CD4-positive, alpha-beta T cell treated with Interferon gamma for 1 hour (primary cell): ENCODE measurements around the gene MTERF4.

Experiments
- DNase-seq: peaks from one replicate; pipeline ENCODE4 v3.0.0-alpha.2; 2020

The MTERF4 gene, protein sequence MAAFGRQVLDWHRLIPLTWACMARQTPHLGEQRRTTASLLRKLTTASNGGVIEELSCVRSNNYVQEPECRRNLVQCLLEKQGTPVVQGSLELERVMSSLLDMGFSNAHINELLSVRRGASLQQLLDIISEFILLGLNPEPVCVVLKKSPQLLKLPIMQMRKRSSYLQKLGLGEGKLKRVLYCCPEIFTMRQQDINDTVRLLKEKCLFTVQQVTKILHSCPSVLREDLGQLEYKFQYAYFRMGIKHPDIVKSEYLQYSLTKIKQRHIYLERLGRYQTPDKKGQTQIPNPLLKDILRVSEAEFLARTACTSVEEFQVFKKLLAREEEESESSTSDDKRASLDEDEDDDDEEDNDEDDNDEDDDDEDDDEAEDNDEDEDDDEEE

GRCh38 chr2:241102239-241102803, at the start of gene MTERF4:
Gene MTERF4, minus strand, starts transcription at chr2:241102287. Its CDS starts 14 bp downstream, at chr2:241102273.
- DNase-seq = peak; percentile 85

DNA sequence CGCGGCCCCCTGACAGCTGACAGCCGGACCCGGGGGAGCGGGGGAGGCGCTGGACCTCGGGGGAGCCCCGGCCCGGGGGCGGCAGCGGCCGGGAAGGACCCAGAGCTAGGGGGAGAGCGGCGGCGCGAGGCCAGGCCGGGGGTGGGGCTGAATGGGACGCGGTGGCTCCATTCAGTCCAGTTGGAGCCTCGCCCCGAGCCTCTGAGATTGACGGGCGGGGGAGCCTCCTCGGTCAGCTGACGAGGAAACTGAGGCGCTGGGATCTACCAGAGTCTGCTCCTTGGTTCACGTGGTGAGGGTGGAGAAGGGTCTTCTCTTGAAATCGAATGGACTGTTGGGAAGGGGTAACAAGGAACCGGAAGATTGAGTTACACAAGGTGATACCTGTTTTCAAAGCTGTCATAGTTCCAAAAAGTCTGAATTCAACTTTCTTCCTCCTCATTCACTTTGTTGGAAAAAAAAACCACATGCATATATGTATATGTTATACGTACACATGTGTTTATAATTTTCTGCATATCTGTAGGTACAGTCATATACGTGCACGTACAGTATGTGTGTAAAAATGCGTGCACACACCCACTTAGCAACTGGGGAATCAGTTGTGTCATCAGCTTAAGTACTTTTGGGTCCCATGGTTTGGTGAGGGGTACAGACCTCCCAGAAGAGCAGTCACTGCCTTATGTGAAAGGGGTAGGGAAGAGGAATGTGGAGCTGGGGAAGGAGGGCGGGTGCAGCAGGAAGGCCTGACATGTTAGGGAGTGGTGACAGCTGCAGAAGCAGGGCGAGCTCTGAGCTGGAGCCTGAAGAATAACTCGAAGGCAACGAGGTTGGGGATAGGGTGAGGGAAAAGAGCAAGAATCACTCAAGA, 48.8 kb upstream of the MTERF4 start:
- no peak for DNase-seq

DNA sequence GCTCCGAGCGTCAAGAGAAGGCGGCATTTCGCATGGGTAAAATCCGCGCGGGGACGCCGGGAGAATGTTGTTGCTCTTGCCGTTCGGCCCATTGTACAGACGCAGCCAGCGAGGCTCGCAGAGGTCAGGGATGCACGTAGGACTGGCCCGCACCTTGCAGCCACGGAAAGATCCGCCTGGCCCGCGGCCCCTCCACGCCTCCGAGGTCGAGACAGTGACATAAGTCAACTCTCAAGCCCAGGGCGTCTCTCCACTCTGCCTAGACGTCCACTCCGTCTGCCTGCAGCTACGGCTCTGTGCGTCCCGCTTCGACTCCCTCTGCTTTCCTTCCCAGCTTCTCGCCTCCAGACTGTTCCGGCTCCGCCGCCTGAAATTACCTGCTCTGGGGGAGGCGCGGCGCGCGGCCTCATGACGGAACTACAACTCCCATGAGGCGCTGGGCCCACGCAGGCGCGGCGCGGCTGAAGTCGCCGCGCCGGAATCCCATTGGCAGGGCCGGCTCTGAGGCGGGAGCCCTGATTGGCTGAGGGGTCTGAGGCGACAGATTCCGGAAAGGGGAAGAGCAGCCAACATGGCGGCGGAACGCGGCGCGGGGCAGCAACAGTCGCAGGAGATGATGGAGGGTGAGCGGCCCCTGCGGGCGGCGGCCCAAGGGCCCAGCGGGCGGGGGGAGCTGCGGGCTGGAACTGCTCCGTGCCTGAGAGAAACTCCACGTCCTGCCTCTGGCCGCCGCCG, 48.0 kb upstream of the MTERF4 start, which contains the start of gene PPP1R7:
Gene PPP1R7, plus strand, starts transcription at position 543 of the 735 bp plus-strand sequence. Its CDS starts 29 bp downstream, at position 572.
- peak; percentile 96 for DNase-seq

- DNase-seq = no peak
Measured at GRCh38 chr2:241149675-241149924, 47.5 kb upstream of the MTERF4 start.

DNA sequence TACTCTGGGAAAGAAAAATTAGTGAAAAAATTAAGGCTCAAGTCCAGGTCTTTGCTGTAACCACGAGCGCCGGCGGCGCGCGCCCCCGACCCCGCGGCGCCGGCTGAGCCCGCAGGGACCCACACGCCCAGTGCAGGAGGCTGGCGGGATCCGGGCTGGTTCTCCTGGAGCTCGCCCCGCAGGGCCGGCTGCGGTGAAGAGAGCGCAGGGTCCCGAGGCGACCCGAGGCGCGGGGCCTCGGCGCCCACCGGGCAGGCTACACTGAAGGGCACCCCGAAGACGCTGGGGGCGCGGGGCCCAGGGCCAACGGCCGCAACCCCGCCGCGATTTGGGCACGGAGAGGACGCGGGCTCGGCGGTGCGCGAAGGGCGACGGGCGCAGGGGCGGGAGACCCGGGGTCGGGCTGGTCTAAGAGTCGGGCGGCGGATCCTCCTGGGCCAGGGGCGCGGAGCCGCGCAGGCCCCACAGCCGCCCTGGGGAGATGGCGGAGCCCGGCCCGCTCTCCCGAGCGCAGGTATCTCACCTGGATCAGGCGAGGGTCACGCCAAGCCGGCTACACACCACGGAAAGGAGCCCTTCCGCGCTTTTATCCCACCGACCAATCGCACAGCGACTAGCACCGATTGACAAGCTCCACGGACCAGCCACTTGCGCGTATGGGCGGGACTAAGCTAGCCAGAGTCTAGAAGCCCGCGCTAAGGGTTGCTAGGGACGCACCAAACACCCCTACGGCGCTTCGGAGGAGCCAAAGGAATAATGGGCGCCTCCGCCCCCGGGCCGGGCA, 47.0 kb upstream of the MTERF4 start, which contains the start of gene PASK:
Gene PASK, minus strand, starts transcription at position 582 of the 784 bp plus-strand sequence. CDS start 6,440 bp downstream, outside the sequence.
- DNase-seq = peak; percentile 93

GRCh38 chr2:241148239-241148638, 46.2 kb upstream of the MTERF4 start:
- DNase-seq = no peak

- no peak for DNase-seq
Measured at GRCh38 chr2:241147336-241147735, 45.2 kb upstream of the MTERF4 start.

- no peak for DNase-seq
Measured at GRCh38 chr2:241146286-241146685, 44.2 kb upstream of the MTERF4 start.

- DNase-seq = no peak
Measured at GRCh38 chr2:241142593-241142992, 40.5 kb upstream of the MTERF4 start.

DNA sequence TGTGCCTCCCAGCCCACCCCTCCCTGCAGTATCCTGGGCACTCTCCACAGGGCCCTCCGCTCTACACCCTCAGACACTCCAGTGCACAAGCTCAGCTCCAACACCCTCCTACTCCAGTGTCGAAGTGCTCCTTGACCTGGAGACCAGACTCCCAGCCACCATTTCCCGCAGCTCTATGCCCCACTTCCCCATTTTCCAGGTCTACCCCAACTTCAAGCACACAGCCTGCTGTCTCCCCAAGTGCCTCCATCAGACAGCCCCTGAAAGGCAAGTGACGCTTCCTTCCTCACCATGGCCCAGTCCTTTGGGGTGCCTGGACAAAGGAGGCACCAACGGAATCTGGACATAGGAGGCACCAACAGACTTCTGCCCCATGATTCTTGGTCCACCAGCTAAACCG, 40.0 kb upstream of the MTERF4 start:
- DNase-seq = no peak

DNA sequence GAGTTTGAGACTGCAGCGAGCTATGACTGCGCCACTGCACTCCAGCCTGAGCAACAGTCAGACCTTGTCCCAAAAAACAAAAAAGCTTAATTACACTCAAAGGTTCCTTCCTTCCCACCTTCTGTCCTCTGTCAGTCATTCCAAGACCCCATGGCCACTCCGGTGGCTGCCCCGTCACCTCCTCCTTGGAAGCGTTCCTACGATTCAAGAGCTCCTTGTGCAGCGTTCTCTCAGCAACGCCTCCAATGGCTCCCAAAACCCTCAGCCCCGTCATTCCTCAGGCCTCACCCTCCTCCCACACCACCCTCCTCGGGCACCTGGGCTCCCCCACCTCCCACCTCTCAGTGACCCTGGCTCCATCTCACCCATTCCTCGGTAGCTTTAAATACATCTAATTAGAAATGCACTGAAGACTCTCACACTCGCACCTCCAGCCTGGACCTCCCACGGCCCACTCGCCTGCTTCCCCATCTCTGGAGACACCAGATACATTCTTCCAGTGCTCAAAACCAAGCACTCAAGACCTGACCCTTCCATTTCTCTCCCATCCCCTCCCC, 39.2 kb upstream of the MTERF4 start:
- no peak for DNase-seq

DNA sequence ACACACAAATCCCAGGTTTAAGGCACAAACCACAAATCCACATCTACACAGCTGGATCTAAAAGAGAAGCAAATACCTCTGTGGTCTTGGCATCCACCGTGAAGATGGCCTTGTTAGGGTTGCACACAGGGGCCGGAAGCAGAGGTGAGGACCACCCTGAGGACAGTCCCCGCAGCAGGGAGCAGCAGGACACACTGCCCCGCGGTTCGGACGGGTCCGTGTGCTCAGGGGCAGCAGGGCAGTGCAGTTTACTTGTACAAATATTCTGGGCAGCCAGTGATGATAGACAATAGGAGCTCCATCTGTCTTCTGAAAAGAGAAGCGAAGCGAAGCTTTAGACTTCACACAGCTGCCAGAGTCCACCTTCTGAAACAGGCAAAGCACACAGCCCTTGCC, 38.4 kb upstream of the MTERF4 start:
- no peak for DNase-seq

- DNase-seq = no peak
Measured at GRCh38 chr2:241139531-241140444, 37.7 kb upstream of the MTERF4 start.

DNA sequence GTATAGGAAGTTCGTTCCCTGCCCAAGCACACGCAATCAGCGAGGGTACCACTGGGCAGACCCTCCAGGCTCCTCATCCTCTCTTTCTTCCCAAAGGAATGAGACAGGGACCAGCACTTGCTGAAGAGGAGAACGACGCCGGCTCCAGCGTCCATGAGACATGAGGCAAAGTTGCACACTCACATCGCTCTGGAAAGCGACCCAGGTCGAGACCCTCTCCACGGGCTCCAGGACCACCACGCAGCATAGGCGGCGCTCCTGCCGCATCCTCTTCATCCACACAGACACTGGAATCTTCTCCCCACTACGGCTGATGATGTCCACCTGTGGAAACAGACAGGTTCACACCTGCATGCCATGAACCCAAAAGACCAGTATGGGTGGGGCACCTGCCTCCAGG, 36.4 kb upstream of the MTERF4 start:
- DNase-seq = no peak

- no peak for DNase-seq
Measured at GRCh38 chr2:241137276-241138190, 35.4 kb upstream of the MTERF4 start.

DNA sequence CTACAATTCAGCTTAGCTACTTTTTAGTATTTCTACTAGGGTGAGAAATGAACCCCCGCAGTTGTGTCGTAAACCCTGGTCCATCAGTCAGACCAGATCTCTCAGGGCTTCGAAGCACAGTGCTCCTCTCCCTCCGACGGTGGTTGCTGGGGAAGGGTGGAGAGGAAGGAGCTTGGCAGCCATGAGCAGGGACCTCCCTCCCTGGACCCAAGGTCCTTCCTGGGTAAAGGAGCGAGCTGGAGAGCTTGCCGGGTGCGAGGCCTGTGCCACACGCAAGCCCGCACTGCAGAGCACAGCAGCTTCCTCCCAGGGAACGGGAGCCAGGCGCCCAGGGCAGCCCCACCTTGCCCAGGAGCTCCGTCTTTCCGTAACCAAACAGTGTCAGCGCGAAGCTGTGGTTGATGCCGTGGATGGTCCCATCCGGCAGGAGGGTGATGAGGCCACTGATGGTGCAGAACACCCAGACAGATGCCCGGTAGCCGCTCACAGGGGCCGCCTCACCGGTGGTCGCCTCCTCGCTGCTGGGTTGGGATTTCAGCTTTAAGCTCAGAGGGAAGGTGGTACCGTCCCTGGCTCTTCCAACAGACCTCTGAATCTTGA, 34.7 kb upstream of the MTERF4 start:
- DNase-seq = no peak

- DNase-seq = no peak
Measured at GRCh38 chr2:241136191-241136590, 34.1 kb upstream of the MTERF4 start.

GRCh38 chr2:241135737-241136136, 33.6 kb upstream of the MTERF4 start:
- DNase-seq = no peak

DNA sequence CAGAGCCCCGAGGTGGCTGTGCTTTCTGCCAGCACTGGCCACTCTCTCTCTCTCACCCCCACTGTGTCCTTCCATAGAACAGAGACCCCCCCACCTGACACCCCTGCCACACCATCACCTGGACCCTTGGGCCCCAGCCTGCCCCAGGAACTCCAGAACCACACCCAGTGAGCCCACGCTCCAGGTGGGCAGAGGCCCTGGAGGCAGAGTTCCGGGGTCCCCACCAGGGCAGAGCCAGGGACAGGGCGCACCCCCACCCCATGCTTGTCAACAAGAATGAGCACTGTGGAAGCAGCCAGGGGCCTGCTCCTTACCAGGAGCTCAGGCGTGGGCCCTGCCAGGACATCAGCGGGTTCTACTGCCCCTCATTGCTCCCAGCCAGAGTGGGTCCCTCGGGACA, 32.6 kb upstream of the MTERF4 start:
- no peak for DNase-seq
